Sigmoid colon (tissue), 4 donors: ENCODE data around the gene SIRT3.

Experiments used
- CTCF ChIP-seq, 4 experiments: fragments of 450-650 bp in 3 of 4; fragments of 200-600 bp in 1 of 4; IDR thresholded peaks; one replicate each; pipeline ENCODE4 v1.5.1; 2016 to 2019; ENCODE audit warnings: antibody characterized with exemption in 4 of 4, mild to moderate bottlenecking in 3 of 4, moderate library complexity in 2 of 4
- EP300 ChIP-seq, 4 donors: sonication (generic); formaldehyde crosslinking; IDR thresholded peaks; one replicate each; pipeline ENCODE4 v1.6.1; 2017; ENCODE audit warnings: antibody characterized with exemption in 4 of 4
- POLR2A ChIP-seq, 2 donors: fragments of 450-650 bp; IDR thresholded peaks; one replicate each; pipeline ENCODE4 v1.6.1; 2016; ENCODE audit warnings: antibody characterized with exemption in 2 of 2, mild to moderate bottlenecking in 2 of 2, moderate library complexity in 2 of 2
- POLR2AphosphoS5 ChIP-seq, 4 donors: sonication (generic); formaldehyde crosslinking; IDR thresholded peaks; one replicate each; pipeline ENCODE4 v1.6.1; 2017; ENCODE audit warnings: antibody characterized with exemption in 4 of 4

- TF ChIP-seq CTCF (IDR thresholded peaks at IDR 0.05) (no peak), POLR2A (IDR thresholded peaks at IDR 0.05) (no peak), POLR2AphosphoS5 (IDR thresholded peaks at IDR 0.05) (no peak), EP300 (IDR thresholded peaks at IDR 0.05) (no peak)
Observed at GRCh38 chr11:271319-271715, 35.2 kb upstream of the SIRT3 start.
